Astrocyte of the cerebellum (primary cell): Measurements from ENCODE around the gene RABAC1.

ENCODE experiments used
- DNase-seq: peaks from one replicate; pipeline ENCODE4 v3.0.0-alpha.2; 2011; ENCODE audit warnings: low read depth
- H3K4me3 ChIP-seq: 2 replicates; pipeline ENCODE4 v1.5.1; 2011; ENCODE audit warnings: mild to moderate bottlenecking, low read depth, low read length, moderate library complexity
- in situ Hi-C: cut with HindIII; loops from 2 replicates; pipeline ENCODE4 v1.10.0; 2017; ENCODE audit warnings: low sequenced_read_pairs
- TF ChIP-seq, protein P1 (sequence below): IDR thresholded peaks from 2 replicates; pipeline ENCODE4 v1.5.1; 2012; ENCODE audit warnings: low read length, low read depth, moderate library complexity, mild to moderate bottlenecking; ENCODE audit errors: missing control alignments

RABAC1 gene

DNA sequence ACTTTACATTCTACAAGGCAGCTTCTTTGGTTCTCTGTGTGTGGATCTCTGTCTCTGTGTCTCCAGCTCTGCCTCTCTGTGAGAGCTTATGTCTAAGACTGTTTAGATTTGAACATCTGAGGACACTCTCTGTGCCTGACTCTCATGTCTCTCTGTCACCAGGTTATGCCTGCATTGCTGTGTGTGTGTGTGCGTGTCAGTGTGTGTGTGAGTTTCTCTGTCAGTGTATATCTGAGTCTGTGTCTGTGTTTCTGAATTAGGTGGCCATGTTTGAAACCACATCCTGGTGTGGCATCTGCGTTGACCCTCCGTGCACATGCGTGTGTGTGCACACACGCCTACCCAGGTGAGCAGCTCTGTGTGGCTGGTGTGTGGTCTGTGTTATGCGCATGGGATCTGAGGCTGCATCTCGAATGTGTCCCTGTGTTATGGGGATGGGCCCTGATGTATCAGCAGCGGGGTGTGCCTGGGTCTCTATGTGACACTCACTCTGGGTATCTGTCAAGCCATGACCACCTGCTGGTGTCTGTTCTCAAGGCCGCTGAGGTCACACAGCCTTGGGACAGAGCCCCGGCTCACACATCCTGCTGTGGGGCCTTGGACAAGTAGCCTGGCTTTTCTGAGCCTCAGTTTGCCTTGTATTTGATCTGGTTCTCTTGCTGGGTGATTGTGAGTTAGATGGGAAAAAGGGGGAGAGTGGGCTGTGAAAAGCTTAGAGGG, 28.2 kb upstream of the RABAC1 start:
- H3K4me3 ChIP-seq, result no peak overlapping the region
- no peak for DNase-seq
- TF ChIP-seq, protein P1, sequence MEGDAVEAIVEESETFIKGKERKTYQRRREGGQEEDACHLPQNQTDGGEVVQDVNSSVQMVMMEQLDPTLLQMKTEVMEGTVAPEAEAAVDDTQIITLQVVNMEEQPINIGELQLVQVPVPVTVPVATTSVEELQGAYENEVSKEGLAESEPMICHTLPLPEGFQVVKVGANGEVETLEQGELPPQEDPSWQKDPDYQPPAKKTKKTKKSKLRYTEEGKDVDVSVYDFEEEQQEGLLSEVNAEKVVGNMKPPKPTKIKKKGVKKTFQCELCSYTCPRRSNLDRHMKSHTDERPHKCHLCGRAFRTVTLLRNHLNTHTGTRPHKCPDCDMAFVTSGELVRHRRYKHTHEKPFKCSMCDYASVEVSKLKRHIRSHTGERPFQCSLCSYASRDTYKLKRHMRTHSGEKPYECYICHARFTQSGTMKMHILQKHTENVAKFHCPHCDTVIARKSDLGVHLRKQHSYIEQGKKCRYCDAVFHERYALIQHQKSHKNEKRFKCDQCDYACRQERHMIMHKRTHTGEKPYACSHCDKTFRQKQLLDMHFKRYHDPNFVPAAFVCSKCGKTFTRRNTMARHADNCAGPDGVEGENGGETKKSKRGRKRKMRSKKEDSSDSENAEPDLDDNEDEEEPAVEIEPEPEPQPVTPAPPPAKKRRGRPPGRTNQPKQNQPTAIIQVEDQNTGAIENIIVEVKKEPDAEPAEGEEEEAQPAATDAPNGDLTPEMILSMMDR, result no peak
- in situ Hi-C loops, result no loop called here

DNA sequence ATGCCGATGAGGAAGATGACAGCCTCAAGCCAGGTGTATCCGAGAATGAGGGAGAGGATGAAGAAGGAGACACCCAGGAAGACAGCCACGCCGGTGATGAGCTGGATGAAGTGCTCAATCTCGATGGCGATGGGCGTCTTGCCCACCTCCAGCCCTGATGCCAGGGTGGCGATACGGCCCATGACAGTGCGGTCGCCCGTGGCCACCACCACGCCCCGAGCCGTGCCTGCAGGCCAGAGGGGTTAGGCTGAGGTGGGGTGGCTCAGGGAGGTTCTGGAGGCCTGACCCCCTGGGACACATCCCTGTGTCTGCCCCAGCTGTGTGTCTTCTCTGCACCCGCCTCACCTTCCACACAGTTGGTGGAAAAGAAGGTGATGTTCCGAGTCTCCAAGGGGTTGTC, 25.8 kb upstream of the RABAC1 start:
- TF ChIP-seq, protein P1, result no peak
- no peak overlapping the region for H3K4me3 ChIP-seq
- in situ Hi-C loops, result no loop called here
- DNase-seq, result no peak

DNA sequence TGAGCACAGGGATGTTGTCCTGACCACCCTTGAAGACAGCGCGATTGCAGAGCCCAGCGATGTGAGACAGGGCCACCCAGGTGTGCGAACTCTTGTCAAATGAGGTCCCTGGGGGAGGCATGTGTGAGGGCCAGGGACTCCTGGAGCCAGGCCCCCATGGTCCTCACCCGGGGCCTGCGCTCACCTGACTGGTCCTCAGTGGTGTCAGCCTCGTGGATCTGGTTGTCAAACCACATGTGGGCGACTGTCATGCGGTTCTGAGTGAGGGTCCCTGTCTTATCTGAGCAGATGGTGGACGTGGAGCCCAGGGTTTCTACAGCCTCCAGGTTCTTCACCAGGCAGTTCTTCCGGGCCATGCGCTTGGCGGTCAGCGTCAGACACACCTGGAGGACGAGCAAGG, 22.6 kb upstream of the RABAC1 start:
- in situ Hi-C loops, result no loop called here
- no peak overlapping the region for H3K4me3 ChIP-seq
- DNase-seq, result no peak
- TF ChIP-seq, protein P1, result no peak

DNA sequence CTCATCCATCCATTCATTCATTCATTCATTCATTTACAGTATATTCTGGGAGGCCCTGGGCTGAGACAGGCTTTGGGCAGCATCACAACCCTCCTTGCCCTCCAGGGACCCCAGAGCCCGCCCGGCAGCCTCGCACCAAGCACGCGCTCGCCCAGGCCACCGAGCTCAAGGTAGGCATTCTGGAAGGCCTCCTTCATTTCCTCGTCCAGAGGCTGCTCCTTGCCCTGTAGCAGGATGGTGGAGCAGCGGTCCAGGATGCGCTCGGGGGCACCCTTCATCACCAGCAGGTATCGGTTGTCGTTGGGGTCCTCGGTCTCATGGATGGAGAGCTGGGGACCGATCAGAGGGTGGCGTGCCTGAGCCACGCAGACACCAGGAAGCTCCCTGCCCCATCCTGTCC, 19.3 kb upstream of the RABAC1 start:
- no peak overlapping the region for H3K4me3 ChIP-seq
- DNase-seq, result no peak
- TF ChIP-seq, protein P1, result no peak
- in situ Hi-C loops, result no loop called here

DNA sequence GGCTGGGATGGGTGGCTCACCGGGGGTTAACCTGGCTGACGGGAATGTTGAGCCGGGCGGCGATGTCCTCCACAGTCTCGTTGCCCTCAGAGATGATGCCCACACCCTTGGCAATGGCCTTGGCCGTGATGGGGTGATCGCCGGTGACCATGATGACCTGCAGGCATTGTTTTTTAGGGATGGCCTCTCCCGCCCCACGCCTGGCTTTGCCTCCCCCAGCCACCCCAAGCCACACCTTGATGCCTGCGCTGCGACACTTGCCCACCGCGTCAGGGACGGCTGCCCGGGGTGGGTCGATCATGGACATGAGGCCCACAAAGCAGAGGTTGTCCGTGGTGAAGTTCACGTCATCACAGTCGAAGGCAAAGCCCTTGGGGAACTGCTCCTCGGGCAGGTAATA, 18.8 kb upstream of the RABAC1 start:
- in situ Hi-C loops, result no loop called here
- TF ChIP-seq, protein P1, result no peak
- no peak for DNase-seq
- H3K4me3 ChIP-seq, result no peak overlapping the region

DNA sequence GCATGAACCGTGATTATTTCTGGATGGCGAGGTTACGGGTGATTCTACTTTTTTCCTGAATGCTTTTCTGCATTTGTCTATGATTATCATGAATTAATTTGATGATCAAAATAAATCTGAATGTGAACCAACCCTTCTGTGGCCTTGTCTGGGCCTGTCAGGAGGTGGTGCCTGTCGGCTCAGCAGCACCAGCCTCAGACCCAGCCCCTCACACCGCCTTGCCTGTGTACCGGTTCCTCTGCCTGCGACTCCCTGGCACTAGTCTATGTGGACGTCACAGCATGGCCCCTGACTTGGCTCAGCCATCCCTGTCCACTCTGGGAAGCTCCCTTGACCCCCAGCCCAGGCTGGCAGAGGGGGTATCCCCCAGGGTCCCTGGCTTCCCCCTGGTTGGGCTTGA, 15.5 kb upstream of the RABAC1 start:
- in situ Hi-C loops, result no loop called here
- no peak for DNase-seq
- H3K4me3 ChIP-seq, result no peak overlapping the region
- TF ChIP-seq, protein P1, result no peak
